ENCODE results near the gene HEPACAM. TPM values are rescaled to one million over a fixed set of nuclear protein-coding genes. Genes with fewer than 3 reads are reported as not detected.
"Not testable (repeated sequence)": the region's sequence is repeated elsewhere in the genome, so short reads cannot be mapped to it uniquely, and the experiment has no call there.

Gene HEPACAM
- total RNA-seq, 1 experiment from 2014 or later = not detected

DNA sequence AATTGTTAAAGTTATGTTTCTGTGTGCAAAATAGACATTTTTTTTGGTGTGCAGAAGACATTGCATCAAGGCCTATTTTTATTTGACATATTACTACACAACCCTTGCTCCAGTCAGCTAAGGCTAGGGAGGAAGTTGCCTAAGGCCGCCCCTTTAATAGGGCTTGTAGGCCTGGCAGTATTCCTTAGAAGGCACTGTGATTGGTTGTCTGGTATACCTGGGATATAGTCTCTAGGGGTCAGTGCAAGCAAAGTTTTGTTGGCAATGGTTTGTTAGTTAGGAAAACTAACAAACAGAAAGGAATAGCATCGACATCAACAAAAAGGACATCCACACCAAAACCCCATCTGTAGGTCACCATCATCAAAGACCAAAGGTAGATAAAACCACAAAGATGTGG, 35.1 kb upstream of the HEPACAM start:
- DNase-seq = peak; percentile 45
- no CpG with 5 or more reads among the region's 2 CpGs for WGBS (ENCODE audit: extremely low coverage, insufficient read length, low lambda C conversion rate)
- TF ChIP-seq, protein P1, sequence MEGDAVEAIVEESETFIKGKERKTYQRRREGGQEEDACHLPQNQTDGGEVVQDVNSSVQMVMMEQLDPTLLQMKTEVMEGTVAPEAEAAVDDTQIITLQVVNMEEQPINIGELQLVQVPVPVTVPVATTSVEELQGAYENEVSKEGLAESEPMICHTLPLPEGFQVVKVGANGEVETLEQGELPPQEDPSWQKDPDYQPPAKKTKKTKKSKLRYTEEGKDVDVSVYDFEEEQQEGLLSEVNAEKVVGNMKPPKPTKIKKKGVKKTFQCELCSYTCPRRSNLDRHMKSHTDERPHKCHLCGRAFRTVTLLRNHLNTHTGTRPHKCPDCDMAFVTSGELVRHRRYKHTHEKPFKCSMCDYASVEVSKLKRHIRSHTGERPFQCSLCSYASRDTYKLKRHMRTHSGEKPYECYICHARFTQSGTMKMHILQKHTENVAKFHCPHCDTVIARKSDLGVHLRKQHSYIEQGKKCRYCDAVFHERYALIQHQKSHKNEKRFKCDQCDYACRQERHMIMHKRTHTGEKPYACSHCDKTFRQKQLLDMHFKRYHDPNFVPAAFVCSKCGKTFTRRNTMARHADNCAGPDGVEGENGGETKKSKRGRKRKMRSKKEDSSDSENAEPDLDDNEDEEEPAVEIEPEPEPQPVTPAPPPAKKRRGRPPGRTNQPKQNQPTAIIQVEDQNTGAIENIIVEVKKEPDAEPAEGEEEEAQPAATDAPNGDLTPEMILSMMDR (conservative IDR thresholded peaks at IDR 0.05) = peak; percentile 54; the same call in 2 of the 3 replicates
- Mint-ChIP-seq H3K4me3 (no peak overlapping the region), H3K27ac (no peak overlapping the region; a peak in 1 of 7 replicates), H3K27me3 (ENCODE audit: low read depth) (peaks cover 8% of the 10 kb centered on the region; the same call in 1 of the 2 replicates), H3K4me1 (peaks cover 0 to 2% of the 10 kb centered on the region in 2 experiments; a peak in 1 of 4 replicates), H3K36me3 (ENCODE audit: insufficient read depth in 1 of 3, low read depth in 3 of 3) (no peaks in the 10 kb centered on the region), H3K9me3 (no peaks in the 10 kb centered on the region)
- Histone ChIP-seq H2AK5ac (ENCODE audit: insufficient read length, low read length) (no peak overlapping the region), H3K9ac (ENCODE audit: extremely low read depth, insufficient read length, low read length) (no peak overlapping the region), H3K56ac (ENCODE audit: insufficient read length, low read depth, low read length) (no peak overlapping the region), H3K4me1 (ENCODE audit: insufficient read depth, low read length) (no peaks in the 10 kb centered on the region), H2BK15ac (ENCODE audit: low read depth, low read length) (no peak overlapping the region), H4K20me1 (ENCODE audit: control insufficient read depth, insufficient read depth, insufficient read length) (no peaks in the 10 kb centered on the region), H3K23me2 (ENCODE audit: insufficient read length, low read depth, low read length, poor library complexity, severe bottlenecking) (no peaks in the 10 kb centered on the region), H2BK12ac (ENCODE audit: insufficient read length, low read depth, low read length) (no peak overlapping the region), H3K14ac (ENCODE audit: insufficient read depth, low read length) (no peak overlapping the region), H2AFZ (ENCODE audit: low read length) (no peak overlapping the region), H3K4me2 (ENCODE audit: insufficient read depth, insufficient read length, low read length) (no peak overlapping the region), H3K79me2 (ENCODE audit: insufficient read depth, low read length) (no peaks in the 10 kb centered on the region), H2BK20ac (ENCODE audit: low read depth, low read length, poor library complexity, severe bottlenecking) (no peak overlapping the region), H3K27me3 (ENCODE audit: insufficient read depth, low read length) (no peaks in the 10 kb centered on the region), H3K79me1 (ENCODE audit: insufficient read depth, low read depth, low read length, poor library complexity, severe bottlenecking) (no peaks in the 10 kb centered on the region), H4K91ac (ENCODE audit: insufficient read length, low read depth, low read length) (no peak overlapping the region), H3K18ac (ENCODE audit: insufficient read length, low read depth, low read length) (no peak overlapping the region), H2BK5ac (ENCODE audit: insufficient read length, low read length) (no peak overlapping the region), H3K27ac (ENCODE audit: insufficient read length, low read depth, low read length) (no peak overlapping the region), H3K9me3 (ENCODE audit: control insufficient read depth, low read depth, low read length) (no peaks in the 10 kb centered on the region), H4K5ac (ENCODE audit: insufficient read length, low read depth, low read length) (no peak overlapping the region), H3K4ac (ENCODE audit: low read depth, low read length) (no peak overlapping the region), H3T11ph (ENCODE audit: low read length) (no peak overlapping the region), H4K8ac (replicated peaks; ENCODE audit: insufficient read length, low read depth, low read length) (no peak overlapping the region), H3K23ac (ENCODE audit: insufficient read length, low read depth, low read length) (no peak overlapping the region), H2BK120ac (ENCODE audit: low read depth, low read length, poor library complexity, severe bottlenecking) (no peak overlapping the region)

DNA sequence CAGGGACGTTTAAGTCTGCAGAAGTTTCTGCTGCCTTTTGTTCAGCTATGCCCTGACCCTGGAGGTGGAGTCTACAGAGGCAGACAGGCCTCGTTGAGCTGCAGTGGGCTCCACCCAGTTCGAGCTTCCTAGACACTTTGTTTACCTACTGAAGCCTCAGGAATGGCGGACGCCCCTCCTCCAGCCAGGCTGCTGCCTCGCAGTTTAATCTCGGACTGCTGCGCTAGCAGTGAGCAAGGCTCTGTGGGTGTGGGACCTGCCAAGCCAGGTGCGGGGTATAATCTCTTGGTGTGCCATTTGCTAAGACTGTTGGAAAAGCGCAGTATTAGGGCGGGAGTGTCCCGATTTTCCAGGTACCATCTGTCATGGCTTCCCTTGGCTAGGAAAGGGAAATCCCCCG, 32.4 kb upstream of the HEPACAM start:
- H3K27me3 ChIP-seq (ENCODE audit: insufficient read depth, low read length); H3K4me2 ChIP-seq (ENCODE audit: insufficient read depth, insufficient read length, low read length); H3K23me2 ChIP-seq (ENCODE audit: insufficient read length, low read depth, low read length, poor library complexity, severe bottlenecking); H3K4me3 Mint-ChIP-seq; H3K4me1 ChIP-seq (ENCODE audit: insufficient read depth, low read length); H3K56ac ChIP-seq (ENCODE audit: insufficient read length, low read depth, low read length); H2BK20ac ChIP-seq (ENCODE audit: low read depth, low read length, poor library complexity, severe bottlenecking); H3K79me1 ChIP-seq (ENCODE audit: insufficient read depth, low read depth, low read length, poor library complexity, severe bottlenecking); H4K20me1 ChIP-seq (ENCODE audit: control insufficient read depth, insufficient read depth, insufficient read length); H3K14ac ChIP-seq (ENCODE audit: insufficient read depth, low read length); DNase-seq; H4K5ac ChIP-seq (ENCODE audit: insufficient read length, low read depth, low read length); H3K18ac ChIP-seq (ENCODE audit: insufficient read length, low read depth, low read length); H4K91ac ChIP-seq (ENCODE audit: insufficient read length, low read depth, low read length); H2BK120ac ChIP-seq (ENCODE audit: low read depth, low read length, poor library complexity, severe bottlenecking); H2AK5ac ChIP-seq (ENCODE audit: insufficient read length, low read length); H3K4me1 Mint-ChIP-seq; H2AFZ ChIP-seq (ENCODE audit: low read length); H2BK12ac ChIP-seq (ENCODE audit: insufficient read length, low read depth, low read length); H3K9me3 ChIP-seq (ENCODE audit: control insufficient read depth, low read depth, low read length); H3K9me3 Mint-ChIP-seq; H3K23ac ChIP-seq (ENCODE audit: insufficient read length, low read depth, low read length); H2BK15ac ChIP-seq (ENCODE audit: low read depth, low read length); H4K8ac ChIP-seq (replicated peaks; ENCODE audit: insufficient read length, low read depth, low read length); H3T11ph ChIP-seq (ENCODE audit: low read length); H2BK5ac ChIP-seq (ENCODE audit: insufficient read length, low read length); H3K27ac Mint-ChIP-seq; H3K27ac ChIP-seq (ENCODE audit: insufficient read length, low read depth, low read length); H3K79me2 ChIP-seq (ENCODE audit: insufficient read depth, low read length); H3K4ac ChIP-seq (ENCODE audit: low read depth, low read length); H3K36me3 Mint-ChIP-seq (ENCODE audit: insufficient read depth in 1 of 3, low read depth in 3 of 3); H3K9ac ChIP-seq (ENCODE audit: extremely low read depth, insufficient read length, low read length): not testable (repeated sequence)
- peaks cover 16% of the 10 kb centered on the region; the same call in 1 of the 2 replicates for H3K27me3 Mint-ChIP-seq (ENCODE audit: low read depth)
- WGBS (ENCODE audit: extremely low coverage, insufficient read length, low lambda C conversion rate) = no CpG with 5 or more reads among the region's 13 CpGs

Measured in H9 (cell line).